Cardiac muscle cell (in vitro differentiated cells and primary cell): ENCODE results near the gene OLFM2. TPM values are rescaled to one million over a fixed set of nuclear protein-coding genes. Genes with fewer than 3 reads are reported as not detected.

Experiments
- DNase-seq, 2 donors: peaks; one replicate each; pipeline versions ENCODE4 v3.0.0 to v3.0.0-alpha.2; 2010 to 2017; ENCODE audit warnings: low read depth in 1 of 2, low spot score in 1 of 2
- H3K27ac ChIP-seq: fragments of 200-600 bp; sonication (generic); 2 replicates; pipeline ENCODE4 v1.5.1; 2016
- H3K27me3 ChIP-seq: fragments of 200-600 bp; sonication (generic); 2 replicates; pipeline ENCODE4 v1.6.0; 2016; ENCODE audit warnings: control low read depth
- H3K36me3 ChIP-seq: fragments of 200-600 bp; sonication (generic); 2 replicates; pipeline ENCODE4 v1.5.1; 2016; ENCODE audit warnings: control low read depth
- H3K4me1 ChIP-seq: fragments of 200-600 bp; sonication (generic); 2 replicates; pipeline ENCODE4 v1.8.1; 2017; ENCODE audit warnings: low read depth, mild to moderate bottlenecking, mixed run types
- H3K4me3 ChIP-seq: fragments of 200-600 bp; sonication (generic); 2 replicates; pipeline ENCODE4 v1.5.1; 2016; ENCODE audit warnings: mild to moderate bottlenecking
- H3K9me3 ChIP-seq: fragments of 200-600 bp; sonication (generic); 2 replicates; pipeline ENCODE4 v1.5.1; 2017; ENCODE audit warnings: low read depth, mild to moderate bottlenecking, control low read depth
- CTCF ChIP-seq: IDR thresholded peaks from 2 replicates; pipeline ENCODE4 v1.5.1; 2012; ENCODE audit warnings: low read depth, mild to moderate bottlenecking, low read length
- polyA plus RNA-seq: library from polyadenylated mRNA; unstranded; fragments of >200 nt; fragmentation: Nextera tagmentation; extraction: Ambion mirVana; gene quantifications from 2 replicates; pipeline ENCODE4 v1.2.1, GENCODE V29; 2016
- total RNA-seq: library from RNA; depleted of rRNA; stranded (reverse); fragments of >200 nt; gene quantifications from 2 replicates; pipeline ENCODE4 v1.2.3, GENCODE V29; 2016

OLFM2 gene
- total and polyA plus RNA-seq, 2 experiments from 2014 or later = 27.1 to 55.1 TPM

GRCh38 chr19:9857920-9858746 is 78.2 kb downstream of the OLFM2 start:
- no peaks in the 10 kb centered on the region for H3K9me3 ChIP-seq
- no peaks in the 10 kb centered on the region for H3K27me3 ChIP-seq
- no peaks in the 10 kb centered on the region for H3K36me3 ChIP-seq
- DNase-seq = no peak
- no peaks in the 10 kb centered on the region for H3K4me1 ChIP-seq
- H3K4me3 ChIP-seq = no peak overlapping the region
- TF ChIP-seq CTCF = no peak
- H3K27ac ChIP-seq = no peak overlapping the region

DNA sequence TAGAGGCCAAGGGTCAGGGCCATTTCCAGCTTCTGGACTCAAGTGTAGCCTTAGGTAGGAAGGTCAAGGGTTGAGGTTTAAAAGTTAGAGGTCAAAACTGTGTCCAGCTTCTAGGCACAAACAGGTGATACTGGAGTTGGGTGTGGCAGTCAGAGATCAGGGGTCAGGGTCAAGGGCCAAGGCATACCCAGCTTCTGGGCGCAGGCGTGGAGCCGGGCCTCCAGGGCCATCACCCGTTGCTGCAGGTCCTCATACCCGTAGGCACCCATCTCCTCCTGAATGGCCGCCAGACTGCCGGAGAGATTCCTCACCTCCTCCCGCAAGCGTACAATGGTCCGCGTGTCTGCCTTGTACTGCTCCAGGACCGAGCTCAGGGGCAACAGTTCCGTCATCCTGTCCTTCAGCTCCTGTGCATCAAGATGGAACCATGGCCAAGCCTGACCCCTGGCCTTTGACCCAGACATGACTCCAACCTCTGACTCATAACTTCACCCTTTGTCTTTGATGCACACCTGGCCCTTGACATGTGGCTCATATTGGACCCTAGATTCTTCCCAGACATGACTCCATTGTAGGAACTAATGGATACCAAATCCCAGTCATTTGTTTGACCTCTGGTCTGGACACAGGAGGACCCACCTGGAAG is 79.1 kb downstream of the OLFM2 start:
- DNase-seq = no peak

GRCh38 chr19:9856609-9857008 is 79.7 kb downstream of the OLFM2 start:
- H3K36me3 ChIP-seq = no peaks in the 10 kb centered on the region
- no peaks in the 10 kb centered on the region for H3K9me3 ChIP-seq
- H3K27ac ChIP-seq = no peak overlapping the region
- no peak for DNase-seq
- H3K27me3 ChIP-seq = no peaks in the 10 kb centered on the region
- TF ChIP-seq CTCF = no peak
- no peaks in the 10 kb centered on the region for H3K4me1 ChIP-seq
- H3K4me3 ChIP-seq = no peak overlapping the region

More for the DNA sequence above, 79.1 kb downstream of the OLFM2 start:
- no peak for TF ChIP-seq CTCF
- H3K27me3 ChIP-seq = no peaks in the 10 kb centered on the region
- no peak overlapping the region for H3K4me3 ChIP-seq
- no peaks in the 10 kb centered on the region for H3K9me3 ChIP-seq
- no peaks in the 10 kb centered on the region for H3K4me1 ChIP-seq
- no peaks in the 10 kb centered on the region for H3K36me3 ChIP-seq
- H3K27ac ChIP-seq = no peak overlapping the region

DNA sequence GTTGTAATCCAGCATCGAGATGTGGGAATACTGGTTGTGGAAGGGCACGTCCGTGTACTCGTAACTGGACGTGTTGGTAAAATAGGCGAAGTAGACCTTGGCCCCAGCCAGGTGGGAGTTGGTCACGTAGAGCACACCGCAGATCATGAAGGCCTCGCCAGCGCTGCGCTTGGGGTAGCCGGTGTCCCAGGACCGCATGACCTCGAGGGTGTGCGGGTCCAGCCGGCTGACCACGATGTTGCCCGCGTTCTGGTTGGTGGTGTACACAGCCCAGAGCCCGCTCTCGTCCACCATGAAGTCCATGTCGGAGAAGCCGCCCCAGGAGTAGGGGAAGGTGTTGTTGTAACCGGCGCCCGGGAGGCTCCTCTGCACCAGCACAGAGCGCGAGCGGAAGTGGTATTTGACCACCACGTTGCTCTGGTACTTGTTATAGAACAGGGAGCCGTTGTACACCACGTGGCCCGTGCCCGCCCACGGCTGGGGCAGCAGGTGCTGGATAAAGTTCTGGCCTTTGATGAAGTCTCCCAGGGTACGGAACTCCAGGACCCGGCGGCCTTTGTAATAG is 82.0 kb downstream of the OLFM2 start:
- H3K4me1 ChIP-seq = no peaks in the 10 kb centered on the region
- no peaks in the 10 kb centered on the region for H3K27me3 ChIP-seq
- no peak for DNase-seq
- H3K36me3 ChIP-seq = no peaks in the 10 kb centered on the region
- H3K27ac ChIP-seq = no peak overlapping the region
- H3K9me3 ChIP-seq = no peaks in the 10 kb centered on the region
- H3K4me3 ChIP-seq = no peak overlapping the region
- TF ChIP-seq CTCF = no peak

GRCh38 chr19:9850235-9850959 is 85.9 kb downstream of the OLFM2 start:
- no peak for TF ChIP-seq CTCF
- Histone ChIP-seq H3K27ac (no peak overlapping the region), H3K9me3 (no peaks in the 10 kb centered on the region), H3K4me1 (no peaks in the 10 kb centered on the region), H3K4me3 (no peak overlapping the region), H3K36me3 (no peaks in the 10 kb centered on the region), H3K27me3 (no peaks in the 10 kb centered on the region)
- no peak for DNase-seq
